Psoas muscle (tissue), 8 donors: ENCODE measurements around the gene OR2M2. TPM values are rescaled to one million over a fixed set of nuclear protein-coding genes. Genes with fewer than 3 reads are reported as not detected.

Experiments used
- ATAC-seq, 4 donors: fragments of 200-7000 bp; cut with Tn5 transposase; one replicate each; pipeline ENCODE4 v1.9.1; 2020; ENCODE audit warnings: moderate library complexity in 3 of 4, mild to moderate bottlenecking in 2 of 4
- DNase-seq, 2 donors: peaks; one replicate each; pipeline ENCODE4 v3.0.0-alpha.2; 2020
- H3K27ac ChIP-seq: fragments of 200-600 bp; one replicate; pipeline ENCODE4 v1.8.0; 2022
- H3K27me3 ChIP-seq, 3 donors: fragments of 200-600 bp in 1 of 3; one replicate each; pipeline versions ENCODE4 v1.6.1 to v1.8.0; 2013 to 2022; ENCODE audit warnings: low read length in 2 of 3, mild to moderate bottlenecking in 2 of 3, moderate library complexity in 1 of 3; ENCODE audit not compliant: insufficient read depth in 3 of 3
- H3K36me3 ChIP-seq, 2 donors: fragments of 200-600 bp in 1 of 2; one replicate each; pipeline versions ENCODE4 v1.6.1 to v1.8.0; 2013 to 2022; ENCODE audit warnings: low read depth in 1 of 2, mild to moderate bottlenecking in 1 of 2, moderate library complexity in 1 of 2; ENCODE audit not compliant: insufficient read depth in 1 of 2
- H3K4me1 ChIP-seq: fragments of 200-600 bp; one replicate; pipeline ENCODE4 v1.8.0; 2022
- H3K4me3 ChIP-seq: fragments of 200-600 bp; one replicate; pipeline ENCODE4 v1.8.0; 2022; ENCODE audit warnings: mild to moderate bottlenecking
- H3K9me3 ChIP-seq: fragments of 200-600 bp; one replicate; pipeline ENCODE4 v1.8.0; 2022
- WGBS, 3 donors: extraction: QIAGEN DNeasy Blood & Tissue Kit; methylation state at CpG; one replicate each; pipeline versions ENCODE4 v1.1.6 to v1.1.7; 2013; 5-methylcytosine and 5-hydroxymethylcytosine counted together
- intact Hi-C, 2 donors: fragments of 100-400 bp; cut with DNase I; formaldehyde crosslinking; loops; one replicate each; pipeline versions ENCODE4 v1.11.0 to v1.14.2; 2022
- polyA plus RNA-seq, 3 donors: library from polyadenylated mRNA; stranded (reverse); fragments of 200-250 nt; gene quantifications; one replicate each; pipeline ENCODE4 v1.2.3, GENCODE V29; 2013
- total RNA-seq, 4 donors: library from RNA; stranded (reverse); fragmentation: NEBNext Ultra II Directional in 2 of 4; extraction: Animal tissue kit (Norgen Biotek cat#: 25700) in 2 of 4; gene quantifications; one replicate each; pipeline versions ENCODE4 v1.2.1 to v1.2.4, GENCODE V29; 2021 to 2023
- TF ChIP-seq, protein P1 (sequence below): fragments of 200-600 bp; IDR thresholded peaks from one replicate; pipeline ENCODE4 v1.8.0; 2022; ENCODE audit warnings: antibody characterized with exemption
- donor health status: healthy with polysubstance abuse.
- donor health status: DM: no; HTN: no; CAD: no; lungs with moderate emphysema.
- donor health status: Bipolar disorder and iron deficiency.
- donor health status: healthy.
- donor health status: DM: yes; HTN: yes; CAD: no.
- donor health status: DM: no; HTN: no; CAD: no.
- donor health status: DM: no; HTN: no; CAD: no.
- donor health status: DM: yes; HTN: yes; CAD: no.

The OR2M2 gene
- total and polyA plus RNA-seq, 7 donors = not detected

DNA sequence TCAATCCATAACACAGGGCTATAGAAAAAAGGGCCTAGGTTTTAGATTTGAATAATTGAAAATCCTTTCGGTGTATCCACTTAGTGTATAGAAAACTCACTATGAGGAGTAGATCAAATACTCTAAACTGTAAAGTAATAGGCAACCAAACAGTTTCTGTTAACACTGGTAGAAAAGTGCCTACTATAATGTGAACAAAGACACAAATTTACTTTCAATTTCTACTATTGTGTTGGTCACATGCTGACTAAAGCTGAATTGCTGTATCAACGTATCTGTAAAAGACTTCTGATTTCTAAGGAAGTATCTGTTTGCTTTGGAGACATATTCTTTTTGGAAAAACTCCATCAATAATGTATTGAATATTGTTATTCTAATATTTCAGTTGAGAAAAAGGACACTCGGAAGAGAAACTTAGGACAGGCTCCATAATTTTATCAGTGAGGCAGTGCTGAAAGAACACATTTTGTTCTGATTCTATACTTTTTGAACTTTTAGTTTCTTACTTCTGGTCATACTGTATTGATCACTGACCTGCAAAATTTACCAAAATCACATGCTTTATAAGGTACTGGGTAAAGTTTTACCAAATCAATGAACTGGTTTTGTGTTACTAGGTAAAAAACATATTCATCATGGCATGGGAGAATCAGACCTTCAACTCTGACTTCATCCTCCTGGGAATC lies 30.0 kb upstream of the OR2M2 start, which contains the start of gene OR2M5:
TSS of gene OR2M5 (plus strand) at position 636 of the 686 bp plus-strand sequence. CDS start at position 636, 0 bp downstream.
- intact Hi-C loops = no loop called here
- ATAC-seq = no peak
- 81 to 87% (median 82%) methylated on average over 3 of the region's 3 CpGs for WGBS, 3 donors

GRCh38 chr1:248152056-248152827 lies 22.4 kb upstream of the OR2M2 start:
- peaks cover 12% of the 10 kb centered on the region for H3K9me3 ChIP-seq
- DNase-seq (no peak), ATAC-seq (no peak)
- WGBS, 3 donors = 79 to 83% (median 82%) methylated on average over 6 of the region's 6 CpGs
- no peak overlapping the region for H3K27ac ChIP-seq
- no peaks in the 10 kb centered on the region for H3K4me1 ChIP-seq
- intact Hi-C loops = no loop called here
- H3K4me3 ChIP-seq = no peak overlapping the region
- TF ChIP-seq, protein P1, sequence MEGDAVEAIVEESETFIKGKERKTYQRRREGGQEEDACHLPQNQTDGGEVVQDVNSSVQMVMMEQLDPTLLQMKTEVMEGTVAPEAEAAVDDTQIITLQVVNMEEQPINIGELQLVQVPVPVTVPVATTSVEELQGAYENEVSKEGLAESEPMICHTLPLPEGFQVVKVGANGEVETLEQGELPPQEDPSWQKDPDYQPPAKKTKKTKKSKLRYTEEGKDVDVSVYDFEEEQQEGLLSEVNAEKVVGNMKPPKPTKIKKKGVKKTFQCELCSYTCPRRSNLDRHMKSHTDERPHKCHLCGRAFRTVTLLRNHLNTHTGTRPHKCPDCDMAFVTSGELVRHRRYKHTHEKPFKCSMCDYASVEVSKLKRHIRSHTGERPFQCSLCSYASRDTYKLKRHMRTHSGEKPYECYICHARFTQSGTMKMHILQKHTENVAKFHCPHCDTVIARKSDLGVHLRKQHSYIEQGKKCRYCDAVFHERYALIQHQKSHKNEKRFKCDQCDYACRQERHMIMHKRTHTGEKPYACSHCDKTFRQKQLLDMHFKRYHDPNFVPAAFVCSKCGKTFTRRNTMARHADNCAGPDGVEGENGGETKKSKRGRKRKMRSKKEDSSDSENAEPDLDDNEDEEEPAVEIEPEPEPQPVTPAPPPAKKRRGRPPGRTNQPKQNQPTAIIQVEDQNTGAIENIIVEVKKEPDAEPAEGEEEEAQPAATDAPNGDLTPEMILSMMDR = no peak
- H3K27me3 ChIP-seq = no peaks in the 10 kb centered on the region
- no peaks in the 10 kb centered on the region for H3K36me3 ChIP-seq

More for the DNA sequence above, 30.0 kb upstream of the OR2M2 start, which contains the start of gene OR2M5:
- no peak within 1 kb of the TSS for H3K4me3 ChIP-seq
- H3K9me3 ChIP-seq = peaks cover 12% of the 10 kb centered on the region
- H3K27ac ChIP-seq = no peak within 1 kb of the TSS
- TF ChIP-seq, protein P1 = no peak
- no peaks in the 10 kb centered on the region for H3K4me1 ChIP-seq
- no peak for DNase-seq
- H3K27me3 ChIP-seq = no peaks in the 10 kb centered on the region
- H3K36me3 ChIP-seq = no peaks in the 10 kb centered on the region

DNA sequence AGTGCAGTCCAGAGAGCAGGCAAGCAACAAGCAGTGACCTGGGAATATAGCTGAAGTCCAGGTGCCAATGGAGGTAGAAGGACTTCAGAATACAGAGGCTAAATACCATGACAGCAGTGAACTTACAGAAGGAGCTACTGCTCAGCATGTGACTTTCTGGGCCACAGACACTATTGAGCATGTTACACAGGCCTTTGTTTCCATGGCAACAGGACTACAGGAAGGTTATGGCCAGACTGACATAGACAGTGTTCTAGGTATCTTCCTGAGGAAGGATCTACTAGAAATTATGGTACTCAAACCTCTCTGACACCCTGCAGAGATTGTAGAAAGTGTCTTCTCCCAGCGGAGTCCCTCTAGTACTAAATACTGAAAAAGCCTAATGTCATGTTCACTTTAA lies 18.7 kb upstream of the OR2M2 start:
- H3K4me3 ChIP-seq = no peak overlapping the region
- DNase-seq (no peak), ATAC-seq (no peak)
- no peaks in the 10 kb centered on the region for H3K4me1 ChIP-seq
- H3K36me3 ChIP-seq = no peaks in the 10 kb centered on the region
- WGBS, 3 donors = 43 to 77% (median 56%) methylated on average over 1 of the region's 1 CpG
- no peak overlapping the region for H3K27ac ChIP-seq
- intact Hi-C loops = no loop called here
- H3K27me3 ChIP-seq = no peaks in the 10 kb centered on the region
- H3K9me3 ChIP-seq = no peaks in the 10 kb centered on the region
- TF ChIP-seq, protein P1 = no peak

- Histone ChIP-seq H3K27me3 (no peaks in the 10 kb centered on the region), H3K4me1 (no peaks in the 10 kb centered on the region), H3K4me3 (no peak overlapping the region), H3K36me3 (no peaks in the 10 kb centered on the region), H3K9me3 (no peaks in the 10 kb centered on the region), H3K27ac (no peak overlapping the region)
- DNase-seq = no peak
- ATAC-seq = no peak
- TF ChIP-seq, protein P1 = no peak
- 89 to 93% (median 91%) methylated on average over 4 of the region's 4 CpGs for WGBS, 3 donors
- intact Hi-C loops = no loop called here
Measured at GRCh38 chr1:248158758-248159157, 15.9 kb upstream of the OR2M2 start.
